ENCODE data around the gene AP2B1.

DNA sequence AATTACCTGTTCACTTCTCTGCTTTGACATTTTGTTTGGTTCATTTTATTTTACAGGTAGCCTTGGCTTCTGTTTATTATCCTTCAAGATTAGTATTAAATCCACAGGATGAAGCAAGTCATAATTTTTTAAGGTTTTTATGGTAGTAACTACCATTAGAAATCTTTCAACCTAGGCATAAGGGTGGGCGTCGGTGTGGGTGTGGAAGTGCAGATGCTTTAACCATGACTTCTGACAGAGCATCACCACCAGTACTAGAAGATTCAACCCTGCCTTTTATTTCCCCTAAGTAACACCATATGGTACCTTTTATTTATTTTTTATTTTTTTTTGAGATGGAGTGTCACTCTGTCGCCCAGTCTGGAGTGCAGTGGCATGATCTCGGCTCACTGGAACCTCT lies 22.7 kb downstream of the AP2B1 start:
- TF ChIP-seq, protein P1, sequence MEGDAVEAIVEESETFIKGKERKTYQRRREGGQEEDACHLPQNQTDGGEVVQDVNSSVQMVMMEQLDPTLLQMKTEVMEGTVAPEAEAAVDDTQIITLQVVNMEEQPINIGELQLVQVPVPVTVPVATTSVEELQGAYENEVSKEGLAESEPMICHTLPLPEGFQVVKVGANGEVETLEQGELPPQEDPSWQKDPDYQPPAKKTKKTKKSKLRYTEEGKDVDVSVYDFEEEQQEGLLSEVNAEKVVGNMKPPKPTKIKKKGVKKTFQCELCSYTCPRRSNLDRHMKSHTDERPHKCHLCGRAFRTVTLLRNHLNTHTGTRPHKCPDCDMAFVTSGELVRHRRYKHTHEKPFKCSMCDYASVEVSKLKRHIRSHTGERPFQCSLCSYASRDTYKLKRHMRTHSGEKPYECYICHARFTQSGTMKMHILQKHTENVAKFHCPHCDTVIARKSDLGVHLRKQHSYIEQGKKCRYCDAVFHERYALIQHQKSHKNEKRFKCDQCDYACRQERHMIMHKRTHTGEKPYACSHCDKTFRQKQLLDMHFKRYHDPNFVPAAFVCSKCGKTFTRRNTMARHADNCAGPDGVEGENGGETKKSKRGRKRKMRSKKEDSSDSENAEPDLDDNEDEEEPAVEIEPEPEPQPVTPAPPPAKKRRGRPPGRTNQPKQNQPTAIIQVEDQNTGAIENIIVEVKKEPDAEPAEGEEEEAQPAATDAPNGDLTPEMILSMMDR (IDR thresholded peaks at IDR 0.05 in 8 of 11, conservative IDR thresholded peaks at IDR 0.05 in 3 of 11), result no peak
- TF ChIP-seq POLR2A (IDR thresholded peaks at IDR 0.05), result no peak
- TF ChIP-seq POLR2AphosphoS5 (IDR thresholded peaks at IDR 0.05), result no peak

Data from spleen (tissue), 7 donors.